CD1c-positive myeloid dendritic cell (primary cell): Measurements from ENCODE around the gene ECHDC3.

Experiments used
- DNase-seq: peaks from one replicate; pipeline ENCODE4 v3.0.0-alpha.2; 2016; ENCODE audit errors: extremely low spot score

ECHDC3 gene

DNA sequence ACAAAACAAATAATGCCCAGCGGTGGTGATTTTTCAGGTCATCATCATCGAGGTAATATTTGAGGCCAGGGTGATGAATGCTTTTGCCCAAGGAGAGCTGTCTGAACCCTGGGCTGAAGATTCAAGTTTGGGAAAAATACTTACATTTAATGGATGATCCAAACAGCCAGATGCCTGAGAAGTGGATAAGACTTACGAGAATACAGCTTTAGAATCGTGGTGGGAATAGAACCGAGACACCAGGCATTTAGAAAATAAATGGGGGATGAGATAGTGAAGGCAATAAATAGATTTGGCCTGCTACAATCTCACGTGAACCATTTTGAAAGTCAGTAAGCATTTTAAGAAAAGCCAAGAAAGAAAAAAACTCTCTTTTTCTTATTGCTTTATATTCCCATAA is 68.8 kb downstream of the ECHDC3 start:
- no peak for DNase-seq

DNA sequence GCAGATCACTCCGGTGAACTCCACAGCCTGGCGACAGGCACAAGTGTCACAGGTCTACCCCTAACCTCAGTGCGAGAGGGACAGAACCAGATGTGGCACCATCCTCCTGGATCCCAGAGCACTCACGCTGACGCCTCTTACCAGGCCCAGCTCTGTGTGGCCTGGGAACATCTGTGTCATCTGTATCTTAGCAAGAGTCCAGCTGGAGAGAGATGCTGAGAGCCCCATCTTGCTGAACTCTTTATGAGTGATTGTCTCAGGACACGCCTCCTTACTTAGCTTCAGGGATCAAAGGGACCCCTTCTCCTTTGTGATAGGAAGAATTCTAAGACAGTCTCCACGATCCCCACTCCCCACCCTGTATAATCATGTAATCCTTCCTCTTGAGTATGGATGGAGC is 71.0 kb downstream of the ECHDC3 start:
- DNase-seq: no peak
